Neural crest cell (in vitro differentiated cells): ENCODE measurements around the gene PEMT. TPM values are rescaled to one million over a fixed set of nuclear protein-coding genes. Genes with fewer than 3 reads are reported as not detected.

Experiments
- DNase-seq: peaks from one replicate; pipeline ENCODE4 v3.0.0; 2021; ENCODE audit warnings: low read depth, mixed read lengths, low spot score
- H3K27ac Mint-ChIP-seq: one replicate; pipeline ENCODE4 v1.8.0; 2021; ENCODE audit warnings: mild to moderate bottlenecking, mixed read lengths; ENCODE audit not compliant: unreplicated experiment
- H3K27me3 Mint-ChIP-seq: 2 replicates; pipeline ENCODE4 v1.8.0; 2021; ENCODE audit warnings: low read depth, mild to moderate bottlenecking, mixed read lengths
- H3K36me3 Mint-ChIP-seq: 2 replicates; pipeline ENCODE4 v1.8.0; 2021; ENCODE audit warnings: low read depth, mild to moderate bottlenecking, mixed read lengths
- H3K4me1 Mint-ChIP-seq: 2 replicates; pipeline ENCODE4 v1.8.0; 2021; ENCODE audit warnings: mixed read lengths
- H3K4me3 Mint-ChIP-seq: one replicate; pipeline ENCODE4 v1.8.0; 2021; ENCODE audit warnings: mild to moderate bottlenecking, mixed read lengths
- H3K9me3 Mint-ChIP-seq: 2 replicates; pipeline ENCODE4 v1.8.0; 2021; ENCODE audit warnings: mixed read lengths
- CTCF ChIP-seq: fragments of 200-600 bp; sonication (generic); conservative IDR thresholded peaks from 2 replicates; pipeline ENCODE4 v1.5.0; 2021; ENCODE audit warnings: antibody characterized with exemption, mild to moderate bottlenecking
- total RNA-seq: library from RNA; stranded (reverse); gene quantifications from 2 replicates; pipeline ENCODE4 v1.2.1, GENCODE V29; 2021

The PEMT gene
- total RNA-seq, 1 donor from 2014 or later: 43.0 TPM

GRCh38 chr17:17567631-17568030, 23.9 kb downstream of the PEMT start:
- H3K27ac Mint-ChIP-seq: no peak overlapping the region
- TF ChIP-seq CTCF: no peak
- no peak for DNase-seq

GRCh38 chr17:17566896-17567513, 24.5 kb downstream of the PEMT start:
- no peak overlapping the region for H3K4me3 Mint-ChIP-seq
- no peaks in the 10 kb centered on the region for H3K9me3 Mint-ChIP-seq
- no peaks in the 10 kb centered on the region for H3K27me3 Mint-ChIP-seq
- H3K27ac Mint-ChIP-seq: no peak overlapping the region
- DNase-seq: no peak
- peaks cover 8% of the 10 kb centered on the region for H3K4me1 Mint-ChIP-seq
- no peak for TF ChIP-seq CTCF
- H3K36me3 Mint-ChIP-seq: no peaks in the 10 kb centered on the region

More at GRCh38 chr17:17567631-17568030, 23.9 kb downstream of the PEMT start:
- Mint-ChIP-seq H3K4me3 (no peak overlapping the region), H3K36me3 (no peaks in the 10 kb centered on the region), H3K4me1 (peaks cover 8% of the 10 kb centered on the region), H3K9me3 (no peaks in the 10 kb centered on the region), H3K27me3 (no peaks in the 10 kb centered on the region)

- no peak for TF ChIP-seq CTCF
- no peak for DNase-seq
- Mint-ChIP-seq H3K27me3 (no peaks in the 10 kb centered on the region), H3K4me3 (no peak overlapping the region), H3K4me1 (peaks cover 8% of the 10 kb centered on the region), H3K36me3 (no peaks in the 10 kb centered on the region), H3K9me3 (no peaks in the 10 kb centered on the region), H3K27ac (peak overlapping the region; percentile 88)
Measured at GRCh38 chr17:17565471-17566339, 25.8 kb downstream of the PEMT start.

GRCh38 chr17:17564896-17565295, 26.6 kb downstream of the PEMT start:
- no peaks in the 10 kb centered on the region for H3K27me3 Mint-ChIP-seq
- H3K4me3 Mint-ChIP-seq: no peak overlapping the region
- DNase-seq: no peak
- peak overlapping the region; percentile 71 for H3K27ac Mint-ChIP-seq
- H3K36me3 Mint-ChIP-seq: no peaks in the 10 kb centered on the region
- no peaks in the 10 kb centered on the region for H3K9me3 Mint-ChIP-seq
- no peak for TF ChIP-seq CTCF
- H3K4me1 Mint-ChIP-seq: peaks cover 8% of the 10 kb centered on the region

GRCh38 chr17:17564323-17564722, 27.2 kb downstream of the PEMT start:
- Mint-ChIP-seq H3K4me1 (peaks cover 8% of the 10 kb centered on the region), H3K27me3 (no peaks in the 10 kb centered on the region), H3K4me3 (no peak overlapping the region), H3K36me3 (no peaks in the 10 kb centered on the region), H3K9me3 (no peaks in the 10 kb centered on the region), H3K27ac (peak overlapping the region; percentile 62)
- DNase-seq: no peak
- no peak for TF ChIP-seq CTCF
